GM12874 (cell line): Measurements from ENCODE around the gene TSR3.

Source experiments
- CTCF ChIP-seq: IDR thresholded peaks from 2 replicates; pipeline ENCODE4 v1.5.1; 2011; ENCODE audit warnings: low read depth, mild to moderate bottlenecking, control low read depth, low read length, moderate library complexity; ENCODE audit not compliant: insufficient read depth

Gene TSR3

GRCh38 chr16:1320658-1321240, 30.9 kb downstream of the TSR3 start:
- TF ChIP-seq CTCF, result no peak

GRCh38 chr16:1320097-1320496, 31.6 kb downstream of the TSR3 start:
- no peak for TF ChIP-seq CTCF

- no peak for TF ChIP-seq CTCF
Measured at GRCh38 chr16:1319041-1319440, 32.6 kb downstream of the TSR3 start.

GRCh38 chr16:1318268-1318545, 33.5 kb downstream of the TSR3 start:
- TF ChIP-seq CTCF, result no peak

- no peak for TF ChIP-seq CTCF
Measured at GRCh38 chr16:1317479-1318267, 34.0 kb downstream of the TSR3 start.

- no peak for TF ChIP-seq CTCF
Measured at GRCh38 chr16:1316033-1316405, 35.7 kb downstream of the TSR3 start.

- TF ChIP-seq CTCF, result no peak
Measured at GRCh38 chr16:1315081-1316032, 36.3 kb downstream of the TSR3 start.
